ENCODE measurements around the gene TNFSF8. TPM values are rescaled to one million over a fixed set of nuclear protein-coding genes. Genes with fewer than 3 reads are reported as not detected.
A peak's percentile ranks its signal among the peaks of the same experiment; 100 is the strongest.

Gene TNFSF8
- total RNA-seq, 1 donor from 2014 or later = not detected

DNA sequence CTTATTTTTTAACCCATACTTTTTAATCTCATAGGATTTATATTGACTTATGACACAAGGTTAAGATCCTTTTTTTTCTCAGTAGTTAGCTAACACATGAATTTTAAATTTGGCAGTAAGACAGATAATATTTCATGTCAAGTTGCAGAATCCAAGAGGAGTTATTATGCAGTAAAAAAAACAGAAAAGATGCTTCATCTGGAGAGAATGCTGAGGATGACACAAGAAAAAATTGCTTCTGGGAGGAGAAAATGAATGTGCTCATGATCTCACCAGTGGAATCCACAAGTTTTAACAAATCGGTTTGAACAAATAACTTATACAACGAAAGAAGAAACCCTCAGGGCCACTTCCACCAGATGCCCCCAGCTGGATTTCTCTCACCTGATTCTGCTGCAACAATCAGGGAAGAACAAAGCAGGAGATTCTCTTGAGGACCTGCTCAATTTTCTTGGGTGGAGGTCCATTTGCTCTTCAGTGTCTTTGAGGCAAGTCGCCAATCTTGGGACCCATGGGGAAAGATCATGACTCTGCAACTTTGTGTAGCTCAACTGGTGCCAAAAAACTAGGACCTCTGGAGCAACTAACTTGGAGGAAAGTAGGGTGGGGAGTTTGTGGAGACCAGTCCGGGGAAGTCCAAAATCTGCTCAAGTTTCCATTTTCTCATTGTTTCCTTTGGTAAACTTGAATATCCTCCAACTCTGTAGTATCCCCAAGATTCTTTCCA lies 74.0 kb downstream of the TNFSF8 start:
- H3K4me3 ChIP-seq (ENCODE audit: low read depth, low read length) = no peak overlapping the region
- peaks cover 9% of the 10 kb centered on the region for H3K27me3 ChIP-seq (ENCODE audit: control insufficient read depth, insufficient read depth, low read length)
- DNase-seq (ENCODE audit: low read depth) (peak; percentile 57), FAIRE-seq (no peak)
- TF ChIP-seq, protein P1, sequence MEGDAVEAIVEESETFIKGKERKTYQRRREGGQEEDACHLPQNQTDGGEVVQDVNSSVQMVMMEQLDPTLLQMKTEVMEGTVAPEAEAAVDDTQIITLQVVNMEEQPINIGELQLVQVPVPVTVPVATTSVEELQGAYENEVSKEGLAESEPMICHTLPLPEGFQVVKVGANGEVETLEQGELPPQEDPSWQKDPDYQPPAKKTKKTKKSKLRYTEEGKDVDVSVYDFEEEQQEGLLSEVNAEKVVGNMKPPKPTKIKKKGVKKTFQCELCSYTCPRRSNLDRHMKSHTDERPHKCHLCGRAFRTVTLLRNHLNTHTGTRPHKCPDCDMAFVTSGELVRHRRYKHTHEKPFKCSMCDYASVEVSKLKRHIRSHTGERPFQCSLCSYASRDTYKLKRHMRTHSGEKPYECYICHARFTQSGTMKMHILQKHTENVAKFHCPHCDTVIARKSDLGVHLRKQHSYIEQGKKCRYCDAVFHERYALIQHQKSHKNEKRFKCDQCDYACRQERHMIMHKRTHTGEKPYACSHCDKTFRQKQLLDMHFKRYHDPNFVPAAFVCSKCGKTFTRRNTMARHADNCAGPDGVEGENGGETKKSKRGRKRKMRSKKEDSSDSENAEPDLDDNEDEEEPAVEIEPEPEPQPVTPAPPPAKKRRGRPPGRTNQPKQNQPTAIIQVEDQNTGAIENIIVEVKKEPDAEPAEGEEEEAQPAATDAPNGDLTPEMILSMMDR (IDR thresholded peaks at IDR 0.05; ENCODE audit: insufficient read depth, low read length, severe bottlenecking) = no peak
- H3K36me3 ChIP-seq (ENCODE audit: control insufficient read depth, insufficient read depth, low read length) = no peaks in the 10 kb centered on the region

DNA sequence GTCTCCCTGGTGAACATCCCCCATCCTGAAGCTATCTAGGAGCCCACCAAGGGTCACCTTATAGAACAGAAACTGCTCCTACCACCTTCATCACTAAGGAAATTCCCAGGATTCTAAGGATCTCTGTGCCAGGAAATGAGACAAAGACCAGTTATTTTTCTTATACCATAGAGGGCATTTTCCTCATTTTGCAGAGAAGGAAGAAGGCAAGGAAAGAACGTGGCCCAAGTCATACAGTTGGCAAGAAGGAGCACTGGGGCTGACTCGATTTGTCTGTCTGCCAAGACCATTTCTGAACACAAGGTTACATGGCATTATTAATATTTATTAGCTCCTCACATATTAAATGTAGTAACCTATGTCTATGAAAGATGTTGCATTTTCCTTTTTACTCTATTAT lies 74.9 kb downstream of the TNFSF8 start:
- peak; percentile 12 for DNase-seq (ENCODE audit: low read depth)
- TF ChIP-seq, protein P1 (IDR thresholded peaks at IDR 0.05; ENCODE audit: insufficient read depth, low read length, severe bottlenecking) = no peak
- H3K4me3 ChIP-seq (ENCODE audit: low read depth, low read length) = no peak overlapping the region
- H3K27me3 ChIP-seq (ENCODE audit: control insufficient read depth, insufficient read depth, low read length) = peaks cover 6% of the 10 kb centered on the region
- FAIRE-seq = no peak
- H3K36me3 ChIP-seq (ENCODE audit: control insufficient read depth, insufficient read depth, low read length) = no peaks in the 10 kb centered on the region

DNA sequence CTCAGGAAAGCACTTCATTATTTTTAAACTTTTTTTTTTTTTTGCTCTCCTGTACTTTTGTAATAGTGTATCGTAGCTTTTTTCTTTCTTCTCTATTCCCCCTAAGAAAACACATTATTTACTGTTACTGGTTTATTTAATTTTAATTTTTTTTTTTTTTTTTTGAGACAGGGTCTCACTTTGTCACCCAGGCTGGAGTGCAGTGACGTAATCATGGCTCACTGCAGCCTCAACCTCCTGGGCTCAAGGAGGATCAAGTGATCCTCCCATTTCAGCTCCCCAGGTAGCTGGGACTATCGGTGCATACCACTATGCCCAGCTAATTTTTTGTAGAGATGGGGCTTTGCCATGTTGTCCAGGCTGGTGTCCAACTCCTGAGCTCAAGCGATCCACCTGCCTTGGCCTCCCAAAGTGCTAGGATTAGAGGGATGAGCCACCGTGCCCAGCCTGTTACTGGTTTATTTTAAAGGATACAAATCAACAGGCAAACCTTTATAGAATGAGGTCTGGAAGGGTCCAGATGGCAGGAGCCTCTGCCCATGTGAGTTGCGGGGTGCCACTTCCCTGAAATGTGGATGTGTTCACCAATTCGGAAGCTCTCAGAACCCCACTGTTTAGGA lies 75.5 kb downstream of the TNFSF8 start:
- peaks cover 6% of the 10 kb centered on the region for H3K27me3 ChIP-seq (ENCODE audit: control insufficient read depth, insufficient read depth, low read length)
- H3K36me3 ChIP-seq (ENCODE audit: control insufficient read depth, insufficient read depth, low read length) = no peaks in the 10 kb centered on the region
- H3K4me3 ChIP-seq (ENCODE audit: low read depth, low read length) = no peak overlapping the region
- TF ChIP-seq, protein P1 (IDR thresholded peaks at IDR 0.05; ENCODE audit: insufficient read depth, low read length, severe bottlenecking) = no peak
- DNase-seq (ENCODE audit: low read depth) (no peak), FAIRE-seq (no peak)

DNA sequence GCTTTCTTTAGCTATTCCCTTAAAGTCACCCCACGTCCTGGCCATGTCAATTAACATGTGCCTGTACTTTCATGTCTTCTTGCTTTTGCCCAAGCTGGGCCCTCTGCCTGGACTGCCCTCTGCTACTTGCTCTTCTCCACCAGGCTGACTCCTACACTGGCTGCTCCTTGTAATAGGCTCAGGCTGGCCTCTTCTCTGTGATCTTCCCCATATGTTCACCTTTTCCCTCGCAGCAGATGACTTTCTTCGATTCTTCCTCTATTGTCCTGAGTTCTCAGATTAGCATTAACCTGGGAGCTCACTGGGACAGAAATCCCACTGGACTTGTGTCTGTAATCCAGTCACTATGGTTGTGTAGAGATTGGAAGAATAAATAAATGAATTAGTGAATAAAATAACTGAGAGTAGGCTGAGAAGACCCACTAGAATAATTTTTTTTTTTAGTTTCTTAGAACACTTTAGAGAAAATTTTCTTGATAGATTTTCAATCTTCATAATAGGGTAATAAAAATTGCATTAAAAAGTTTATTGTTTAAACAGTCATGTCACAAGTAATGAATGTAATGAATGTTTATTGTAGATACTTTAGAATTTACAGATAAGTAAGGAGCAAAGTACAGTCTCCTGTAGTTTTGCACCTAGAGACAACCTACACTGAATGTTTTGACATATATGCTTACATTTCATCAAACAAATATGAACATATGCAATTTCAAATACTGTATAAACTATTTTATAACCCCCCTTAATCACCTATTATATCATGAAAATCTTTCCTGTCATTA lies 77.1 kb downstream of the TNFSF8 start:
- TF ChIP-seq, protein P1 (IDR thresholded peaks at IDR 0.05; ENCODE audit: insufficient read depth, low read length, severe bottlenecking) = no peak
- Histone ChIP-seq H3K36me3 (ENCODE audit: control insufficient read depth, insufficient read depth, low read length) (no peaks in the 10 kb centered on the region), H3K4me3 (ENCODE audit: low read depth, low read length) (no peak overlapping the region), H3K27me3 (ENCODE audit: control insufficient read depth, insufficient read depth, low read length) (peaks cover 3% of the 10 kb centered on the region)
- FAIRE-seq (no peak), DNase-seq (ENCODE audit: low read depth) (no peak)

DNA sequence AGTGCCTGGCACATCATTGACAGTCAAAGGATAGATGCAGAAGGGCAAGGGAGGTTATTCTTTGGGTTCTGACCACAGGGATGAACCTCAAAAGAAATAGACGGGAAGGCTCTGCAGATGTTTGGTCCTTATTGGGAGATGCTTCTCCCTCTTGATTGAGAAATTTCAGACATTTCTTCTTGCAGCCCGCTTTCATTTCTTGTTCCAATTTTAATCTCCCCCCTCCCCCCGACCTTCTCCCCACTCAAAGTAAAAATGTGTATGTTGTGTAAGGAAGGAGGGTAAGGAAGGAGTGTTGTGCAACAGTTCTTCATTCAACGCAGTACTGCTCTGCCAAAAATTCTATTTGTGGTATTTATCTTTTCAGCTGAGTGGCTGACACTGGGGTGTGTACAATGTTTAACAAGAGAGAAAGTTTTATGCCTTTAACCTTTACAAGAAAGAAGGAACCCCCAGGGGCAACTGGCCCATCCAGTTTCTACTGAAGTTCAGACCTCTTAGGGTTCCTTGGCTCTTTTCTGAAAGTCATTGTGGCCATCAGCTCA lies 78.3 kb downstream of the TNFSF8 start:
- no peak overlapping the region for H3K4me3 ChIP-seq (ENCODE audit: low read depth, low read length)
- H3K27me3 ChIP-seq (ENCODE audit: control insufficient read depth, insufficient read depth, low read length) = peaks cover 2% of the 10 kb centered on the region
- no peaks in the 10 kb centered on the region for H3K36me3 ChIP-seq (ENCODE audit: control insufficient read depth, insufficient read depth, low read length)
- DNase-seq (ENCODE audit: low read depth) = peak; percentile 33
- TF ChIP-seq, protein P1 (IDR thresholded peaks at IDR 0.05; ENCODE audit: insufficient read depth, low read length, severe bottlenecking) = no peak
- FAIRE-seq = no peak
